Neural crest cell (in vitro differentiated cells): ENCODE measurements around the gene VPS37B. TPM values are rescaled to one million over a fixed set of nuclear protein-coding genes. Genes with fewer than 3 reads are reported as not detected.

ENCODE experiments used
- DNase-seq: peaks from one replicate; pipeline ENCODE4 v3.0.0; 2021; ENCODE audit warnings: low read depth, mixed read lengths, low spot score
- H3K27ac Mint-ChIP-seq: one replicate; pipeline ENCODE4 v1.8.0; 2021; ENCODE audit warnings: mild to moderate bottlenecking, mixed read lengths; ENCODE audit not compliant: unreplicated experiment
- H3K27me3 Mint-ChIP-seq: 2 replicates; pipeline ENCODE4 v1.8.0; 2021; ENCODE audit warnings: low read depth, mild to moderate bottlenecking, mixed read lengths
- H3K36me3 Mint-ChIP-seq: 2 replicates; pipeline ENCODE4 v1.8.0; 2021; ENCODE audit warnings: low read depth, mild to moderate bottlenecking, mixed read lengths
- H3K4me1 Mint-ChIP-seq: 2 replicates; pipeline ENCODE4 v1.8.0; 2021; ENCODE audit warnings: mixed read lengths
- H3K4me3 Mint-ChIP-seq: one replicate; pipeline ENCODE4 v1.8.0; 2021; ENCODE audit warnings: mild to moderate bottlenecking, mixed read lengths
- H3K9me3 Mint-ChIP-seq: 2 replicates; pipeline ENCODE4 v1.8.0; 2021; ENCODE audit warnings: mixed read lengths
- total RNA-seq: library from RNA; stranded (reverse); gene quantifications from 2 replicates; pipeline ENCODE4 v1.2.1, GENCODE V29; 2021
- TF ChIP-seq, protein P1 (sequence below): fragments of 200-600 bp; sonication (generic); conservative IDR thresholded peaks from 2 replicates; pipeline ENCODE4 v1.5.0; 2021; ENCODE audit warnings: antibody characterized with exemption, mild to moderate bottlenecking

VPS37B gene
- total RNA-seq, 1 donor from 2014 or later, result 41.5 TPM

GRCh38 chr12:122939125-122939524 lies 43.2 kb upstream of the VPS37B start:
- TF ChIP-seq, protein P1, sequence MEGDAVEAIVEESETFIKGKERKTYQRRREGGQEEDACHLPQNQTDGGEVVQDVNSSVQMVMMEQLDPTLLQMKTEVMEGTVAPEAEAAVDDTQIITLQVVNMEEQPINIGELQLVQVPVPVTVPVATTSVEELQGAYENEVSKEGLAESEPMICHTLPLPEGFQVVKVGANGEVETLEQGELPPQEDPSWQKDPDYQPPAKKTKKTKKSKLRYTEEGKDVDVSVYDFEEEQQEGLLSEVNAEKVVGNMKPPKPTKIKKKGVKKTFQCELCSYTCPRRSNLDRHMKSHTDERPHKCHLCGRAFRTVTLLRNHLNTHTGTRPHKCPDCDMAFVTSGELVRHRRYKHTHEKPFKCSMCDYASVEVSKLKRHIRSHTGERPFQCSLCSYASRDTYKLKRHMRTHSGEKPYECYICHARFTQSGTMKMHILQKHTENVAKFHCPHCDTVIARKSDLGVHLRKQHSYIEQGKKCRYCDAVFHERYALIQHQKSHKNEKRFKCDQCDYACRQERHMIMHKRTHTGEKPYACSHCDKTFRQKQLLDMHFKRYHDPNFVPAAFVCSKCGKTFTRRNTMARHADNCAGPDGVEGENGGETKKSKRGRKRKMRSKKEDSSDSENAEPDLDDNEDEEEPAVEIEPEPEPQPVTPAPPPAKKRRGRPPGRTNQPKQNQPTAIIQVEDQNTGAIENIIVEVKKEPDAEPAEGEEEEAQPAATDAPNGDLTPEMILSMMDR, result no peak
- Mint-ChIP-seq H3K27ac (no peak overlapping the region), H3K27me3 (no peaks in the 10 kb centered on the region), H3K9me3 (no peaks in the 10 kb centered on the region), H3K36me3 (peaks cover 2% of the 10 kb centered on the region), H3K4me3 (no peak overlapping the region), H3K4me1 (peaks cover 20% of the 10 kb centered on the region)
- no peak for DNase-seq

GRCh38 chr12:122937622-122938091 lies 41.7 kb upstream of the VPS37B start:
- H3K4me3 Mint-ChIP-seq, result no peak overlapping the region
- peaks cover 8% of the 10 kb centered on the region for H3K4me1 Mint-ChIP-seq
- H3K9me3 Mint-ChIP-seq, result no peaks in the 10 kb centered on the region
- peaks cover 2% of the 10 kb centered on the region for H3K36me3 Mint-ChIP-seq
- H3K27me3 Mint-ChIP-seq, result no peaks in the 10 kb centered on the region
- DNase-seq, result no peak
- TF ChIP-seq, protein P1, result no peak
- no peak overlapping the region for H3K27ac Mint-ChIP-seq

DNA sequence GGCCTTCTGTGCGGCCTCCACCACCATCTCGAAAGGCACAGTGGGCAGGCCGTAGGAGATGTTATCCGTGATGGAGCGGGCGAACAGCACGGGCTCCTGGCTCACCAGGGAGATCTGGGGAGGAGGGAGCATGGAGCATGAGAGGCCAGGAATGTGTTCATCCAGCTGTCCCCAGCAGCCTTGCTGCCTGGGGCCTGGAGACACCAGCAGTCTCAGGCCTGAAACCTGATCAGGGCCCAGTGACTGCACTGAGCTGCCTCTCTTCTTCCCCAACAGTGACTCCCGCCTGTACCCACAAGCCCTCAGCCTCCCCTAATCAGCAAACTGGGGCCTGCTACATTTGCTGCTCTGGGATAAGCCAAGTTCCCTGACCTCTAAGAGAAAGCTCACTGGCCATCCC lies 39.4 kb upstream of the VPS37B start:
- peaks cover 2% of the 10 kb centered on the region for H3K36me3 Mint-ChIP-seq
- H3K27ac Mint-ChIP-seq, result peak overlapping the region; percentile 90
- H3K27me3 Mint-ChIP-seq, result no peaks in the 10 kb centered on the region
- H3K4me1 Mint-ChIP-seq, result peaks cover 7% of the 10 kb centered on the region
- no peak overlapping the region for H3K4me3 Mint-ChIP-seq
- TF ChIP-seq, protein P1, result no peak
- no peak for DNase-seq
- no peaks in the 10 kb centered on the region for H3K9me3 Mint-ChIP-seq

GRCh38 chr12:122934722-122935121 lies 38.8 kb upstream of the VPS37B start:
- H3K4me3 Mint-ChIP-seq, result no peak overlapping the region
- peaks cover 2% of the 10 kb centered on the region for H3K36me3 Mint-ChIP-seq

DNA sequence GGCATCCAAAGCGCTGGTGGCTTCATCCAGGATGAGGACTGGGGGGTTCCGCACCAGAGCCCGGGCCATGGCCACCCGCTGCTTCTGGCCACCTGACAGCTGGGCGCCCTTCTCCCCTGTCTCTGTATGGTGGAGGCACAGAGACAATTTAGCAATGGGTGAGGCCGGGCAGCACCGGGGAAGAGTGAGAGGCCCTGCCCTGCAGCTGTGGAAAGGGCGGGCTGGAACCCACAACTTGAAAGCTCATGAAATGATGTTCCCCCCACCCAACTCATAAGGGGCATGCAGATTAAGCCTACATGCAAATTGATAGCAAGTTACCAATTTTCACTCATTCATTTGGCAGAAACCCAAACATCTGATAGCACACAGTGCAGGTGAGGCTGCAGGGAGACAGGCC lies 36.3 kb upstream of the VPS37B start:
- no peaks in the 10 kb centered on the region for H3K27me3 Mint-ChIP-seq
- H3K4me1 Mint-ChIP-seq, result peaks cover 7% of the 10 kb centered on the region
- H3K9me3 Mint-ChIP-seq, result no peaks in the 10 kb centered on the region
- no peak for DNase-seq
- H3K36me3 Mint-ChIP-seq, result no peaks in the 10 kb centered on the region
- TF ChIP-seq, protein P1, result no peak
- H3K27ac Mint-ChIP-seq, result no peak overlapping the region
- no peak overlapping the region for H3K4me3 Mint-ChIP-seq

More at GRCh38 chr12:122934722-122935121, 38.8 kb upstream of the VPS37B start:
- H3K27me3 Mint-ChIP-seq, result no peaks in the 10 kb centered on the region
- no peak for DNase-seq
- TF ChIP-seq, protein P1, result no peak
- H3K27ac Mint-ChIP-seq, result no peak overlapping the region
- H3K4me1 Mint-ChIP-seq, result peaks cover 7% of the 10 kb centered on the region
- no peaks in the 10 kb centered on the region for H3K9me3 Mint-ChIP-seq
